Prostate gland (tissue), 2 donors: ENCODE measurements around the gene CTDP1.

Source experiments
- POLR2A ChIP-seq: fragments of 450-650 bp; IDR thresholded peaks from one replicate; pipeline ENCODE4 v1.6.1; 2016; ENCODE audit warnings: antibody characterized with exemption, mild to moderate bottlenecking
- POLR2AphosphoS5 ChIP-seq: sonication (generic); formaldehyde crosslinking; IDR thresholded peaks from one replicate; pipeline ENCODE4 v1.6.1; 2017; ENCODE audit warnings: antibody characterized with exemption
- TF ChIP-seq, protein P1 (sequence below), 4 experiments: fragments of 200-600 bp in 2 of 4; fragments of 450-650 bp in 2 of 4; sonication (generic) in 2 of 4; IDR thresholded peaks; 1 replicate in 3 of 4; 2 replicates in 1 of 4; pipeline ENCODE4 v1.5.1; 2016 to 2019; ENCODE audit warnings: antibody characterized with exemption in 4 of 4, mild to moderate bottlenecking in 2 of 4, moderate library complexity in 2 of 4

- TF ChIP-seq, protein P1, sequence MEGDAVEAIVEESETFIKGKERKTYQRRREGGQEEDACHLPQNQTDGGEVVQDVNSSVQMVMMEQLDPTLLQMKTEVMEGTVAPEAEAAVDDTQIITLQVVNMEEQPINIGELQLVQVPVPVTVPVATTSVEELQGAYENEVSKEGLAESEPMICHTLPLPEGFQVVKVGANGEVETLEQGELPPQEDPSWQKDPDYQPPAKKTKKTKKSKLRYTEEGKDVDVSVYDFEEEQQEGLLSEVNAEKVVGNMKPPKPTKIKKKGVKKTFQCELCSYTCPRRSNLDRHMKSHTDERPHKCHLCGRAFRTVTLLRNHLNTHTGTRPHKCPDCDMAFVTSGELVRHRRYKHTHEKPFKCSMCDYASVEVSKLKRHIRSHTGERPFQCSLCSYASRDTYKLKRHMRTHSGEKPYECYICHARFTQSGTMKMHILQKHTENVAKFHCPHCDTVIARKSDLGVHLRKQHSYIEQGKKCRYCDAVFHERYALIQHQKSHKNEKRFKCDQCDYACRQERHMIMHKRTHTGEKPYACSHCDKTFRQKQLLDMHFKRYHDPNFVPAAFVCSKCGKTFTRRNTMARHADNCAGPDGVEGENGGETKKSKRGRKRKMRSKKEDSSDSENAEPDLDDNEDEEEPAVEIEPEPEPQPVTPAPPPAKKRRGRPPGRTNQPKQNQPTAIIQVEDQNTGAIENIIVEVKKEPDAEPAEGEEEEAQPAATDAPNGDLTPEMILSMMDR (IDR thresholded peaks at IDR 0.05), result no peak
- TF ChIP-seq POLR2AphosphoS5 (no peak), POLR2A (no peak)
Observed at GRCh38 chr18:79662439-79662838, 17.2 kb upstream of the CTDP1 start.
